K562 (cell line): ENCODE measurements around the gene KLHL12. TPM values are rescaled to one million over a fixed set of nuclear protein-coding genes. Genes with fewer than 3 reads are reported as not detected.

Source experiments
- CTBP1 ChIP-seq: fragments of 450-650 bp; IDR thresholded peaks from 2 replicates; pipeline ENCODE4 v1.6.1; 2016; ENCODE audit warnings: borderline replicate concordance
- FOSL1 ChIP-seq: fragments of 200-800 bp; sonication (Bioruptor generic); conservative IDR thresholded peaks from 2 replicates; pipeline ENCODE4 v1.6.1; 2016; ENCODE audit warnings: missing genetic modification characterization, missing compliant biosample characterization
- HLTF ChIP-seq: fragments of 450-650 bp; IDR thresholded peaks from 2 replicates; pipeline ENCODE4 v1.6.1; 2016
- HMGN3 ChIP-seq: IDR thresholded peaks from 2 replicates; pipeline ENCODE4 v1.6.1; 2011; ENCODE audit warnings: borderline replicate concordance, low read depth, mild to moderate bottlenecking, mixed read lengths, low read length; ENCODE audit not compliant: insufficient read length; ENCODE audit errors: extremely low read depth
- KDM5B ChIP-seq: fragments of 200-600 bp; sonication (generic); IDR thresholded peaks from 2 replicates; pipeline ENCODE4 v1.6.1; 2012; ENCODE audit warnings: low read depth, mild to moderate bottlenecking, moderate library complexity, low read length, control low read depth, inconsistent platforms; ENCODE audit not compliant: insufficient replicate concordance
- KHSRP ChIP-seq: fragments of 450-650 bp; IDR thresholded peaks from 2 replicates; pipeline ENCODE4 v1.6.1; 2017
- NFIC ChIP-seq: fragments of 450-650 bp; IDR thresholded peaks from 2 replicates; pipeline ENCODE4 v1.6.1; 2017; ENCODE audit warnings: mild to moderate bottlenecking, inconsistent platforms
- NR1H2 ChIP-seq: sonication (generic); formaldehyde crosslinking; IDR thresholded peaks from 2 replicates; pipeline ENCODE4 v1.4.0; 2020; ENCODE audit warnings: mild to moderate bottlenecking, missing genetic modification reagents
- SIX5 ChIP-seq, 2 experiments: IDR thresholded peaks; 2 replicates each; pipeline ENCODE4 v1.6.1; 2011; ENCODE audit warnings: low read length in 2 of 2, borderline replicate concordance in 1 of 2, low read depth in 1 of 2, mild to moderate bottlenecking in 1 of 2, moderate library complexity in 1 of 2; ENCODE audit not compliant: insufficient read depth in 1 of 2
- ZNF140 ChIP-seq: fragments of 250-450 bp; sonication (Bioruptor Pico); IDR thresholded peaks from 2 replicates; pipeline ENCODE4 v1.8.0; 2021; ENCODE audit warnings: moderate library complexity, mild to moderate bottlenecking, inconsistent platforms
- ZNF311 ChIP-seq: fragments of 250-450 bp; sonication (Bioruptor Pico); IDR thresholded peaks from 2 replicates; pipeline ENCODE4 v1.4.0; 2020; ENCODE audit warnings: mild to moderate bottlenecking, moderate library complexity
- ZNF76 ChIP-seq: fragments of 250-450 bp; sonication (Bioruptor Pico); IDR thresholded peaks from 2 replicates; pipeline ENCODE4 v1.4.0; 2020; ENCODE audit warnings: mild to moderate bottlenecking, moderate library complexity, borderline replicate concordance
- polyA plus RNA-seq, 8 experiments: library from polyadenylated mRNA; depleted of rRNA in 4 of 8; stranded (reverse) in 5 of 8; unstranded in 3 of 8; fragments of >200 nt; fragmentation: Nextera tagmentation in 2 of 8; fragmentation: Illumina TruSeq in 1 of 8; extraction: Ambion mirVana in 2 of 8; extraction: Trizol in 1 of 8; gene quantifications; 2 replicates each; pipeline versions ENCODE4 v1.2.1 to v1.2.3, GENCODE V29; 2011 to 2014; ENCODE audit warnings: inconsistent platforms in 1 of 8, missing spikeins in 1 of 8
- total RNA-seq, 7 experiments: library from RNA; depleted of rRNA in 6 of 7; stranded (reverse); fragments of >200 nt in 6 of 7; fragmentation: Illumina TruSeq in 2 of 7; extraction: Trizol in 2 of 7; gene quantifications; 2 replicates each; pipeline versions ENCODE4 v1.2.1 to v1.2.3, GENCODE V29; 2011 to 2021; ENCODE audit warnings: low replicate concordance in 1 of 7
- TF ChIP-seq, protein P1 (sequence below): sonication (generic); formaldehyde crosslinking; IDR thresholded peaks from 2 replicates; pipeline ENCODE4 v1.8.1; 2023; ENCODE audit warnings: mild to moderate bottlenecking, missing genetic modification reagents, moderate library complexity
- TF ChIP-seq, protein P2 (sequence below): fragments of 250-450 bp; sonication (Bioruptor Pico); IDR thresholded peaks from 2 replicates; pipeline ENCODE4 v1.4.0; 2020

Gene KLHL12
- total and polyA plus RNA-seq, 9 of the 15 experiments (the other 6 are each of a cell fraction or from before 2014, with no cell fraction given) = 23.1 to 85.1 (median 35.0) TPM

DNA sequence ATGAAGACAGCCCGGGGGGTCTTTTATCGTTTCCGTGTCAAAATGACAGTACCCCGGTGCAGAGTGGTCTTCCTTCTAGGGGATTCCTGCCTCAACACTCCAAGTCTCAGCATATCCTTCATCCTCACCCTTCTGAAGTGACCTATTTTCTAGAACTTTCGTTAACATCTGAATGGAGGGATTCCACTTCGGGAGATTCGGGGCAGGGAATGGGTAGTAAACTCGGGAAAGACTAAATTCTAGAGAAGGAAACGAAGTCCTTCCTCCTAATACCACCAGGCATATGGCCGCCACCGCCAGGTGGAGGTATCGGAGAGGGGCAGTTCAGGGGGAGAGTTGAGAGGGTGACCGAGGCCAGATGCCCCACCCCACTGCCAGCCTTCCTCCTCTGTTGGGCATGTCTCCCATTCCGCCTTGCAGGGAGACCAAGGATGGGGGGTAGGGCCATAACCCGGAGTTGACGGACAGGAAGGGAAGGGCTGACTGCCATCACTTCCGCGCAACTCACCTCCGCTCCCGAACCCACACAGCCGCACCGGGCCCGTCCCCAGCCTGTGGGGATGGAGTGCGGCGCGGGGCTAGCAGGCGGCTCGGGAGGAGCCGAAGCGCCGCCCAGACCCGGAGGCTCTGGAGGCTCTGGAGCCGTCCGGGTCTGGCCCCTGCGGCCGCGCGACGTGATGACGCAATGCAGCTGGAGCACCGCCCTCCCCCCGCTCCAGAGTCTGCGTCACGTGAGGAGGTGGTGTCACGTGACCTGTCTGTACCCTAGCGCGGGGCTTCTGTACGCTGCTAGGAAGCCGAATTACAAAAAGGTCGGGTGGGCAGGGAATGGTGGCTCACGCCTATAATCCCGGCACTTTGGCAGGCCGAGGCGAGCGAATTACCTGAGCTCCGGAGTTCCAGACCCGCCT, at the start of gene KLHL12 (continued):
- TF ChIP-seq, protein P1, sequence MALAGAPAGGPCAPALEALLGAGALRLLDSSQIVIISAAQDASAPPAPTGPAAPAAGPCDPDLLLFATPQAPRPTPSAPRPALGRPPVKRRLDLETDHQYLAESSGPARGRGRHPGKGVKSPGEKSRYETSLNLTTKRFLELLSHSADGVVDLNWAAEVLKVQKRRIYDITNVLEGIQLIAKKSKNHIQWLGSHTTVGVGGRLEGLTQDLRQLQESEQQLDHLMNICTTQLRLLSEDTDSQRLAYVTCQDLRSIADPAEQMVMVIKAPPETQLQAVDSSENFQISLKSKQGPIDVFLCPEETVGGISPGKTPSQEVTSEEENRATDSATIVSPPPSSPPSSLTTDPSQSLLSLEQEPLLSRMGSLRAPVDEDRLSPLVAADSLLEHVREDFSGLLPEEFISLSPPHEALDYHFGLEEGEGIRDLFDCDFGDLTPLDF = peak; percentile 44; the same call in 1 of the 2 replicates
- TF ChIP-seq CTBP1 (peak; percentile 97), FOSL1 (tag) (peak; percentile 64), KDM5B (peak; percentile 97), ZNF140 (CRISPR knock-in tag) (no peak), NR1H2 (CRISPR knock-in tag) (no peak; the same call in 1 of the 2 replicates), SIX5 (IDR thresholded peaks at IDR 0.05; ENCODE audit: borderline replicate concordance in 1 of 2, insufficient read depth in 1 of 2, low read depth in 1 of 2, low read length in 2 of 2) (peak in 1 of 2 experiments; percentile 28; a peak in 3 of 4 replicates), HLTF (peak; percentile 50; the same call in 1 of the 2 replicates), ZNF311 (CRISPR knock-in tag) (no peak), KHSRP (peak; percentile 60; the same call in 1 of the 2 replicates), HMGN3 (peak; percentile 94), NFIC (peak; percentile 63; the same call in 1 of the 2 replicates), ZNF76 (CRISPR knock-in tag) (peak; percentile 14; the same call in 1 of the 2 replicates)
- TF ChIP-seq, protein P2, sequence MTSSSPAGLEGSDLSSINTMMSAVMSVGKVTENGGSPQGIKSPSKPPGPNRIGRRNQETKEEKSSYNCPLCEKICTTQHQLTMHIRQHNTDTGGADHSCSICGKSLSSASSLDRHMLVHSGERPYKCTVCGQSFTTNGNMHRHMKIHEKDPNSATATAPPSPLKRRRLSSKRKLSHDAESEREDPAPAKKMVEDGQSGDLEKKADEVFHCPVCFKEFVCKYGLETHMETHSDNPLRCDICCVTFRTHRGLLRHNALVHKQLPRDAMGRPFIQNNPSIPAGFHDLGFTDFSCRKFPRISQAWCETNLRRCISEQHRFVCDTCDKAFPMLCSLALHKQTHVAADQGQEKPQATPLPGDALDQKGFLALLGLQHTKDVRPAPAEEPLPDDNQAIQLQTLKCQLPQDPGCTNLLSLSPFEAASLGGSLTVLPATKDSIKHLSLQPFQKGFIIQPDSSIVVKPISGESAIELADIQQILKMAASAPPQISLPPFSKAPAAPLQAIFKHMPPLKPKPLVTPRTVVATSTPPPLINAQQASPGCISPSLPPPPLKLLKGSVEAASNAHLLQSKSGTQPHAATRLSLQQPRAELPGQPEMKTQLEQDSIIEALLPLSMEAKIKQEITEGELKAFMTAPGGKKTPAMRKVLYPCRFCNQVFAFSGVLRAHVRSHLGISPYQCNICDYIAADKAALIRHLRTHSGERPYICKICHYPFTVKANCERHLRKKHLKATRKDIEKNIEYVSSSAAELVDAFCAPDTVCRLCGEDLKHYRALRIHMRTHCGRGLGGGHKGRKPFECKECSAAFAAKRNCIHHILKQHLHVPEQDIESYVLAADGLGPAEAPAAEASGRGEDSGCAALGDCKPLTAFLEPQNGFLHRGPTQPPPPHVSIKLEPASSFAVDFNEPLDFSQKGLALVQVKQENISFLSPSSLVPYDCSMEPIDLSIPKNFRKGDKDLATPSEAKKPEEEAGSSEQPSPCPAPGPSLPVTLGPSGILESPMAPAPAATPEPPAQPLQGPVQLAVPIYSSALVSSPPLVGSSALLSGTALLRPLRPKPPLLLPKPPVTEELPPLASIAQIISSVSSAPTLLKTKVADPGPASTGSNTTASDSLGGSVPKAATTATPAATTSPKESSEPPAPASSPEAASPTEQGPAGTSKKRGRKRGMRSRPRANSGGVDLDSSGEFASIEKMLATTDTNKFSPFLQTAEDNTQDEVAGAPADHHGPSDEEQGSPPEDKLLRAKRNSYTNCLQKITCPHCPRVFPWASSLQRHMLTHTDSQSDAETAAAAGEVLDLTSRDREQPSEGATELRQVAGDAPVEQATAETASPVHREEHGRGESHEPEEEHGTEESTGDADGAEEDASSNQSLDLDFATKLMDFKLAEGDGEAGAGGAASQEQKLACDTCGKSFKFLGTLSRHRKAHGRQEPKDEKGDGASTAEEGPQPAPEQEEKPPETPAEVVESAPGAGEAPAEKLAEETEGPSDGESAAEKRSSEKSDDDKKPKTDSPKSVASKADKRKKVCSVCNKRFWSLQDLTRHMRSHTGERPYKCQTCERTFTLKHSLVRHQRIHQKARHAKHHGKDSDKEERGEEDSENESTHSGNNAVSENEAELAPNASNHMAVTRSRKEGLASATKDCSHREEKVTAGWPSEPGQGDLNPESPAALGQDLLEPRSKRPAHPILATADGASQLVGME (CRISPR knock-in tag) = 0 out of 2 replicates have a peak, but pooled peaks have one; percentile 92
